ENCODE data around the gene CMKLR1.

CMKLR1 gene

DNA sequence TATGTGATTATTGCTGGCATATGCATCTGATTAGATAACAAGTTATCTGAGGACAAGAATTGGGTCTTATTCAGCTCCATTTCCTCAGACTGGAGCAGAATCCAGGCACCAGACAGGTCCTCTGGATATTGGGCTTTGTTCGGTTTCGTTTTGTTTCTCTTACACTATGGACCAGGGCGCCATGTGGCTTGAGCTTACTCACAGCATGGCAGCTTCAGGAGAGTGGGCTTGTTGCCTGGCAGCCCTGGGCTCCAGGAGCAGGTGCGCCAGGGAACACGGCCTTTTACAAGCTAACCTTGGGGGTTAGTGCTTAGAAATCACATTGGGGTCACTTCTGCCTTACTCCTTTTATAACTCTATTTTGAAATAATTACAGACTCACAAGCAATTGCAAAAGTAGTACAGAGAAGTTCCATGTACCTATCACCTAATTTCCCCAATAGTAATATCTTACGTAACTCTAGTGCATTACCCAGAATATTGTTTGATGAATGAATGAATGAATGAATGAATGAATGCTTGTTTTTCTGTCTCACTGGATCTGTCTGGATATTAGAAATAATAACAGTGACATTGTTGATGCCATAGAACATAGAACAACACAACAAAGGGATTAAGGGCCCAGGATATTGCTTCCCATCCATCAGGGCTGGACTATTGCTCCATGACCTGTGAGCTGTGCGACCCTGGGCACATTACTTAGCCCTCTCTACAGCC lies 39.0 kb downstream of the CMKLR1 start:
- TF ChIP-seq, protein P1, sequence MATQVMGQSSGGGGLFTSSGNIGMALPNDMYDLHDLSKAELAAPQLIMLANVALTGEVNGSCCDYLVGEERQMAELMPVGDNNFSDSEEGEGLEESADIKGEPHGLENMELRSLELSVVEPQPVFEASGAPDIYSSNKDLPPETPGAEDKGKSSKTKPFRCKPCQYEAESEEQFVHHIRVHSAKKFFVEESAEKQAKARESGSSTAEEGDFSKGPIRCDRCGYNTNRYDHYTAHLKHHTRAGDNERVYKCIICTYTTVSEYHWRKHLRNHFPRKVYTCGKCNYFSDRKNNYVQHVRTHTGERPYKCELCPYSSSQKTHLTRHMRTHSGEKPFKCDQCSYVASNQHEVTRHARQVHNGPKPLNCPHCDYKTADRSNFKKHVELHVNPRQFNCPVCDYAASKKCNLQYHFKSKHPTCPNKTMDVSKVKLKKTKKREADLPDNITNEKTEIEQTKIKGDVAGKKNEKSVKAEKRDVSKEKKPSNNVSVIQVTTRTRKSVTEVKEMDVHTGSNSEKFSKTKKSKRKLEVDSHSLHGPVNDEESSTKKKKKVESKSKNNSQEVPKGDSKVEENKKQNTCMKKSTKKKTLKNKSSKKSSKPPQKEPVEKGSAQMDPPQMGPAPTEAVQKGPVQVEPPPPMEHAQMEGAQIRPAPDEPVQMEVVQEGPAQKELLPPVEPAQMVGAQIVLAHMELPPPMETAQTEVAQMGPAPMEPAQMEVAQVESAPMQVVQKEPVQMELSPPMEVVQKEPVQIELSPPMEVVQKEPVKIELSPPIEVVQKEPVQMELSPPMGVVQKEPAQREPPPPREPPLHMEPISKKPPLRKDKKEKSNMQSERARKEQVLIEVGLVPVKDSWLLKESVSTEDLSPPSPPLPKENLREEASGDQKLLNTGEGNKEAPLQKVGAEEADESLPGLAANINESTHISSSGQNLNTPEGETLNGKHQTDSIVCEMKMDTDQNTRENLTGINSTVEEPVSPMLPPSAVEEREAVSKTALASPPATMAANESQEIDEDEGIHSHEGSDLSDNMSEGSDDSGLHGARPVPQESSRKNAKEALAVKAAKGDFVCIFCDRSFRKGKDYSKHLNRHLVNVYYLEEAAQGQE (IDR thresholded peaks at IDR 0.05; ENCODE audit: insufficient read depth in 1 of 2, low read depth in 2 of 2, low read length in 2 of 2) = no peak
- no peak for TF ChIP-seq FOXP2 (optimal IDR thresholded peaks at IDR 0.05; ENCODE audit: borderline replicate concordance, extremely low read depth, extremely low read length, insufficient read depth)
- TF ChIP-seq SIN3A (IDR thresholded peaks at IDR 0.05; ENCODE audit: borderline replicate concordance, insufficient read depth, low read length) = no peak
- no peak for TF ChIP-seq TAF1 (IDR thresholded peaks at IDR 0.05; ENCODE audit: borderline replicate concordance, insufficient read depth, low read length)
- TF ChIP-seq POLR2AphosphoS5 (IDR thresholded peaks at IDR 0.05; ENCODE audit: low read depth, low read length) = no peak

DNA sequence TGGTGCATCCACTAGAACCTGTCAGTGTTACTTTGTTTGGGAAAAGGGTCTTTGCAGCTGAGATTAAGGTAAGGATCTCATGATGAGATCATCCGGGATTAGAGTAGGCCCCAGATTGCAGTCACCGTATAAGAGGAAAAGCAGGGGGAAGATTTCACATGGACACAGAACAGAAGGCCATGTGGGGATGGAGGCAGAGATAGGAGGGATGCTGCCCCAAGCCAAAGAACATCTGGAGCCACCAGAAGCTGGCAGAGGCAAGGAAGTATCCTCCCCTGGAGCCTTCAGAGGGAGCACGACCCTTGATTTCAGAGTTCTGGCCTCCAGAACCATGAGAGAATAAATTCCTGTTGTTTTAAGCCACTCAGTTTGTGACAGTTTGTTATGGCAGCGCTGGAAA lies 39.6 kb downstream of the CMKLR1 start:
- TF ChIP-seq TAF1 (IDR thresholded peaks at IDR 0.05; ENCODE audit: borderline replicate concordance, insufficient read depth, low read length) (no peak), POLR2AphosphoS5 (IDR thresholded peaks at IDR 0.05; ENCODE audit: low read depth, low read length) (no peak), SIN3A (IDR thresholded peaks at IDR 0.05; ENCODE audit: borderline replicate concordance, insufficient read depth, low read length) (no peak), FOXP2 (optimal IDR thresholded peaks at IDR 0.05; ENCODE audit: borderline replicate concordance, extremely low read depth, extremely low read length, insufficient read depth) (no peak)
- TF ChIP-seq, protein P1 (IDR thresholded peaks at IDR 0.05; ENCODE audit: insufficient read depth in 1 of 2, low read depth in 2 of 2, low read length in 2 of 2) = no peak

DNA sequence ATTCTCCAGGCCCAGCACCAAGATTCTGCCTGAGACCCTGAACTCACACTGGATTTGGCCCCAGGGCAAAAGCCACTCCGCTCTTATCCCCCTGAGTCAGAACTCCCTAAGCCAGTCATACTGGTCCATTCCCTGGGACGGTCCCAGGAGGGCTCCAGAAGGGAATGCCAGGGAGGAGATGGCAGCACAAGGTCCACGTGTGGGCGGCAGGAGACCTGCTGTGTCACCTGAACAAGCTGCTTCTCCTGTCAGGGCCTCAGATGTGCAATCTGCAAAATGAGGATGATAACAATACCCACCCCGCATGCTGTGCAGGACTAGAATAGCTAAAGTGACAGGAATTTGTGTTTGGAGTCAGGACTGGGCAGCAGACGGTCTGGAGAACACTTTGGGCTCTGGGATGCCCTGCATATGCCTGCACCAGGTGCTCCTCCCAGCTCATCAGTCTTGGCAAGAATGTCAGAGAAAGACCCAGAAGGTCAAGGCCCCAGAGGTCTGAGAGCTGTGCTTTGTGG lies 40.3 kb downstream of the CMKLR1 start:
- TF ChIP-seq, protein P1 (IDR thresholded peaks at IDR 0.05; ENCODE audit: insufficient read depth in 1 of 2, low read depth in 2 of 2, low read length in 2 of 2) = no peak
- no peak for TF ChIP-seq FOXP2 (optimal IDR thresholded peaks at IDR 0.05; ENCODE audit: borderline replicate concordance, extremely low read depth, extremely low read length, insufficient read depth)
- no peak for TF ChIP-seq POLR2AphosphoS5 (IDR thresholded peaks at IDR 0.05; ENCODE audit: low read depth, low read length)
- TF ChIP-seq TAF1 (IDR thresholded peaks at IDR 0.05; ENCODE audit: borderline replicate concordance, insufficient read depth, low read length) = no peak
- TF ChIP-seq SIN3A (IDR thresholded peaks at IDR 0.05; ENCODE audit: borderline replicate concordance, insufficient read depth, low read length) = no peak

DNA sequence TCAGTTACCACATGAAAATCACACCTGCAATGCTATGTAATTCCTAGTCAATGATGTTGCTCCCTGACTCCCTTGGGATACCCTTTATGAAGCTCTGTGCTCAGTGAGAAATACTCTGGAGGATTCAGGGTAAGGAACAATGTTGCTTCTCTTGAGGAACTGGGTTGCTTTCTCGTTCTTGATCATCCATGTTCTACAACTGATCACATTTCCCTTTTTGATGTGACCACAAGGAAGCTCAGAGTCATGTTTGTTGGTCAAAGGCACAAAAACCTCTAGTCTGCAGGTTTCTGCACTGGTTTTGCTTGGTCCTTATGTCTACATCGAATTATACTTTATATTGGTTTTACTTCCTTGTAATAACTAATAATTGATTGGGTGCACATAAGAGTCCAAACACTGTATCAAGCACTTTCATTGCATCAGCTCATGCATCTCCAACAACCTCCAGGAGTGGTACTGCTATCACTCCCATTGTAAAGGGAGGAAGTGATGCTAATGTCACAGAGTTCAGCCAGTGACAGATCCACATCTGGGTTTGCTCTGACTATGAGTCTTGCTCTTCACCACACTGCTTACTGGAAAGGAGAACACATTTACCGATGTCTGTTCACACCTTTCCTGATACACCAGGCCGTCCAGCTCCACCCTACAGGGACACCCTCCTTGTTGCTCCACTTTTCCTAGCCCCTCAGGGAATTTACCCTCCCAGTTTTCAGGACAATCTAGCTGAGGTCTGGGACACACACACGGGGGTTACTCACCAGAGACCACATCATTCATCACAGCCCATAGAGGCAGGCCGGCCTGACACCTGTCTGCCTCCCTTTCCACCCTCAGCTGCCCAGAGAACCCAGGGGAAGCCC lies 41.0 kb downstream of the CMKLR1 start:
- TF ChIP-seq TAF1 (IDR thresholded peaks at IDR 0.05; ENCODE audit: borderline replicate concordance, insufficient read depth, low read length) = no peak
- TF ChIP-seq SIN3A (IDR thresholded peaks at IDR 0.05; ENCODE audit: borderline replicate concordance, insufficient read depth, low read length) = no peak
- TF ChIP-seq, protein P1 (IDR thresholded peaks at IDR 0.05; ENCODE audit: insufficient read depth in 1 of 2, low read depth in 2 of 2, low read length in 2 of 2) = no peak
- TF ChIP-seq FOXP2 (optimal IDR thresholded peaks at IDR 0.05; ENCODE audit: borderline replicate concordance, extremely low read depth, extremely low read length, insufficient read depth) = no peak
- no peak for TF ChIP-seq POLR2AphosphoS5 (IDR thresholded peaks at IDR 0.05; ENCODE audit: low read depth, low read length)
